Stimulated activated CD4-positive, alpha-beta T cell treated with anti-CD3 and anti-CD28 coated beads, Interleukin-15, amount 100 ng/mL, for 24 hours (primary cell): ENCODE measurements around the gene NSMCE1.

ENCODE experiments used
- DNase-seq: peaks from one replicate; pipeline ENCODE4 v3.0.0-alpha.2; 2020

The NSMCE1 gene

GRCh38 chr16:27268376-27269299 lies at the start of gene NSMCE1:
Gene NSMCE1 (minus strand): TSS chr16:27268772. CDS start chr16:27257570, 11,202 bp downstream.
- DNase-seq: peak; percentile 99

- DNase-seq: peak; percentile 70
These were observed 49.3 kb upstream of the NSMCE1 start for GRCh38 chr16:27317738-27318391.

GRCh38 chr16:27317320-27317719 lies 48.7 kb upstream of the NSMCE1 start:
- DNase-seq: no peak

- no peak for DNase-seq
These were observed 47.6 kb upstream of the NSMCE1 start for GRCh38 chr16:27316038-27316680.

GRCh38 chr16:27315333-27316037 lies 46.9 kb upstream of the NSMCE1 start:
- peak; percentile 76 for DNase-seq

- DNase-seq: no peak
These were observed 46.4 kb upstream of the NSMCE1 start for GRCh38 chr16:27314986-27315332.

- peak; percentile 83 for DNase-seq
These were observed 45.7 kb upstream of the NSMCE1 start for GRCh38 chr16:27314161-27314723.

- peak; percentile 90 for DNase-seq
These were observed 45.0 kb upstream of the NSMCE1 start, which contains the start of gene IL4R for GRCh38 chr16:27313422-27314160. Gene IL4R (plus strand): TSS chr16:27313974. CDS start chr16:27340204, 26,230 bp downstream.

GRCh38 chr16:27312580-27313421 lies 44.2 kb upstream of the NSMCE1 start:
- no peak for DNase-seq

- no peak for DNase-seq
These were observed 43.3 kb upstream of the NSMCE1 start for GRCh38 chr16:27311897-27312303.

- DNase-seq: peak; percentile 17
These were observed 42.9 kb upstream of the NSMCE1 start for GRCh38 chr16:27311448-27311830.

- DNase-seq: no peak
These were observed 42.2 kb upstream of the NSMCE1 start for GRCh38 chr16:27310576-27311447.

- no peak for DNase-seq
These were observed 40.2 kb upstream of the NSMCE1 start for GRCh38 chr16:27308792-27309191.

GRCh38 chr16:27305839-27306442 lies 37.4 kb upstream of the NSMCE1 start:
- no peak for DNase-seq

- no peak for DNase-seq
These were observed 36.5 kb upstream of the NSMCE1 start for GRCh38 chr16:27304881-27305745.

GRCh38 chr16:27304102-27304501 lies 35.5 kb upstream of the NSMCE1 start:
- no peak for DNase-seq

GRCh38 chr16:27303256-27304100 lies 34.9 kb upstream of the NSMCE1 start:
- no peak for DNase-seq
